Measurements from ENCODE around the gene FREM1. TPM values are rescaled to one million over a fixed set of nuclear protein-coding genes. Genes with fewer than 3 reads are reported as not detected.

Gene FREM1
- total RNA-seq, 2 donors from 2014 or later = 8.6 to 21.0 TPM

DNA sequence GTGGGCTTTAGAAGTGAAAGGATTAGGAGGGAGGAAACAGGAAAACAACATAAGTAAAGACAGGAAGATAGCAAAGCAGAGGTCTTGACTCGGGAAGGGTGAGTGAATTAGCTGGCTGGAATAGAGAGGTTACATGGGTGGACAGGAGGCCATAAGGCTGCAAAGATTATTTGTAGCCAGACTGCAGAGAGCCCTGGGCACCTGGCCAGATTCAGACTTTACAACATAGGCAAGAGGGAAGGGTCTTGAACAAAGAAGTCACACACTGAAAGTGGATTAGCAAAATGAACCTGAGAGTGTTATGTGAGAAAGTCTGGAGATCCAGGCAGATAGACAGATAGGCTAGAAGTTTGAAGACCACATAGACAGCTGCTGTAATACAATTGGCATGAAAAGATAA lies 158.0 kb downstream of the FREM1 start:
- Mint-ChIP-seq H3K27me3 (ENCODE audit: insufficient read depth) (no peaks in the 10 kb centered on the region), H3K27ac (peak overlapping the region; percentile 68), H3K4me3 (peak overlapping the region; percentile 8), H3K9me3 (no peaks in the 10 kb centered on the region), H3K36me3 (ENCODE audit: low read depth) (no peaks in the 10 kb centered on the region), H3K4me1 (peaks cover 72% of the 10 kb centered on the region)
- 60 to 71% methylated on average over 1 of the region's 1 CpG for WGBS, 2 experiments (ENCODE audit: insufficient coverage in 1 of 2, insufficient read length in 1 of 2)
- Histone ChIP-seq H3K9ac (ENCODE audit: extremely low read depth, low read length, poor library complexity, severe bottlenecking) (peak overlapping the region; percentile 70), H3K27me3 (ENCODE audit: control insufficient read depth, insufficient read depth, low read length, poor library complexity, severe bottlenecking) (no peaks in the 10 kb centered on the region), H3K36me3 (ENCODE audit: control insufficient read depth, insufficient read depth, low read length) (no peaks in the 10 kb centered on the region), H3K4me3 (ENCODE audit: low read length) (peak overlapping the region; percentile 72), H3K27ac (ENCODE audit: low read depth, low read length) (no peak overlapping the region), H3K4me1 (ENCODE audit: control insufficient read depth, insufficient read depth, low read length) (peaks cover 23% of the 10 kb centered on the region), H3K9me3 (ENCODE audit: control insufficient read depth, low read length) (no peaks in the 10 kb centered on the region)
- DNase-seq = no peak
- TF ChIP-seq, protein P1, sequence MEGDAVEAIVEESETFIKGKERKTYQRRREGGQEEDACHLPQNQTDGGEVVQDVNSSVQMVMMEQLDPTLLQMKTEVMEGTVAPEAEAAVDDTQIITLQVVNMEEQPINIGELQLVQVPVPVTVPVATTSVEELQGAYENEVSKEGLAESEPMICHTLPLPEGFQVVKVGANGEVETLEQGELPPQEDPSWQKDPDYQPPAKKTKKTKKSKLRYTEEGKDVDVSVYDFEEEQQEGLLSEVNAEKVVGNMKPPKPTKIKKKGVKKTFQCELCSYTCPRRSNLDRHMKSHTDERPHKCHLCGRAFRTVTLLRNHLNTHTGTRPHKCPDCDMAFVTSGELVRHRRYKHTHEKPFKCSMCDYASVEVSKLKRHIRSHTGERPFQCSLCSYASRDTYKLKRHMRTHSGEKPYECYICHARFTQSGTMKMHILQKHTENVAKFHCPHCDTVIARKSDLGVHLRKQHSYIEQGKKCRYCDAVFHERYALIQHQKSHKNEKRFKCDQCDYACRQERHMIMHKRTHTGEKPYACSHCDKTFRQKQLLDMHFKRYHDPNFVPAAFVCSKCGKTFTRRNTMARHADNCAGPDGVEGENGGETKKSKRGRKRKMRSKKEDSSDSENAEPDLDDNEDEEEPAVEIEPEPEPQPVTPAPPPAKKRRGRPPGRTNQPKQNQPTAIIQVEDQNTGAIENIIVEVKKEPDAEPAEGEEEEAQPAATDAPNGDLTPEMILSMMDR (conservative IDR thresholded peaks at IDR 0.05) = no peak

DNA sequence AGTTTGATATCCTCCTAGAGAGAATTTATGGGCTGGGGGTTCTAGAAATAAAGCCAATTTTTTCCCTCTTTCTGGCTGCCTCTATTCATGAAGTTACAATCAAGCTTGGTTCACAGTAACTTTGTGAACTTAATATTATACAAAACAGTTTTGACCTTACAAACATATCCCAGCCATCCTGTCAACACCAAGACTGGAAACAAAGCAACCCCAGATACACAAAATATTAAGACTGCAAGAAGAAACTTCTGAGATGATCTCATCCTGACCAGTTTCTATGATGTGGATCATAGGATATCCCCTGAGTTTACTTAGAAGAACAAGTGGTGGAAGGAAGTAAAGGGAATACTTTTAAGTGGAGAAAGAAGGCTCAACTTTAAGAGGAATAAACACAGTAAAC lies 159.4 kb downstream of the FREM1 start:
- H3K9me3 Mint-ChIP-seq = no peaks in the 10 kb centered on the region

DNA sequence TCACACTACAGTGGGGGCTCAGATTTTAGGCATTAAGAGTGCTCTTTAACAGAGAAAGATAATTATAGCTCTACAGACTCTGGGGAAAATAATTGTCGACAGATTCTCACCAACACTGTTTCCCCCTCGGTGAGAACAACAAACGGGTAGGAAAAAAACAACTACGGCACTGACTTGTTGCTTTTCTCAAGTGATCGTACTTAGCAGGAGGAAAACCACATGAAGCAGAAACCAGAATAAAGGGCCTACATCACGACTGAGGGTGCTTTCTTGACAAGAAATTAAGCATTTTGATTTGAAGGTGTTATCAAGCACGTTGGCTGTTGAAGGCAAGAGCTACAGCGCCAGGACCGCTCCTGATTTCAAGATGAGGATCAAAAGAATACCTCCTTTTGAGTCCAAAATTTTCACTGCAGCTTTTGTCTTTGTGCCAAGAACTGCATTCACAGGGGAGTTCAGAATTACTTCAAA lies 160.5 kb downstream of the FREM1 start:
- peak overlapping the region; percentile 17 for H3K4me3 Mint-ChIP-seq

More for the DNA sequence above, 159.4 kb downstream of the FREM1 start:
- H3K4me1 Mint-ChIP-seq = peaks cover 78% of the 10 kb centered on the region
- peak overlapping the region; percentile 1 for H3K27ac Mint-ChIP-seq
- no peak overlapping the region for H3K4me3 ChIP-seq (ENCODE audit: low read length)
- no peak overlapping the region for H3K9ac ChIP-seq (ENCODE audit: extremely low read depth, low read length, poor library complexity, severe bottlenecking)
- H3K27ac ChIP-seq (ENCODE audit: low read depth, low read length) = no peak overlapping the region
- TF ChIP-seq, protein P1 (conservative IDR thresholded peaks at IDR 0.05) = no peak
- no peaks in the 10 kb centered on the region for H3K27me3 Mint-ChIP-seq (ENCODE audit: insufficient read depth)
- H3K9me3 ChIP-seq (ENCODE audit: control insufficient read depth, low read length) = no peaks in the 10 kb centered on the region
- H3K27me3 ChIP-seq (ENCODE audit: control insufficient read depth, insufficient read depth, low read length, poor library complexity, severe bottlenecking) = no peaks in the 10 kb centered on the region
- peaks cover 20% of the 10 kb centered on the region for H3K4me1 ChIP-seq (ENCODE audit: control insufficient read depth, insufficient read depth, low read length)
- H3K36me3 ChIP-seq (ENCODE audit: control insufficient read depth, insufficient read depth, low read length) = no peaks in the 10 kb centered on the region
- H3K4me3 Mint-ChIP-seq = no peak overlapping the region
- no peaks in the 10 kb centered on the region for H3K36me3 Mint-ChIP-seq (ENCODE audit: low read depth)
- DNase-seq = no peak

More for the DNA sequence above, 160.5 kb downstream of the FREM1 start:
- WGBS, 2 experiments (ENCODE audit: insufficient coverage in 1 of 2, insufficient read length in 1 of 2) = 44 to 51% methylated on average over 9 of the region's 9 CpGs
- Histone ChIP-seq H3K9me3 (ENCODE audit: control insufficient read depth, low read length) (no peaks in the 10 kb centered on the region), H3K9ac (ENCODE audit: extremely low read depth, low read length, poor library complexity, severe bottlenecking) (peak overlapping the region; percentile 8), H3K4me1 (ENCODE audit: control insufficient read depth, insufficient read depth, low read length) (peaks cover 19% of the 10 kb centered on the region), H3K27ac (ENCODE audit: low read depth, low read length) (peak overlapping the region; percentile 62), H3K36me3 (ENCODE audit: control insufficient read depth, insufficient read depth, low read length) (peaks cover 10% of the 10 kb centered on the region), H3K27me3 (ENCODE audit: control insufficient read depth, insufficient read depth, low read length, poor library complexity, severe bottlenecking) (no peaks in the 10 kb centered on the region), H3K4me3 (ENCODE audit: low read length) (peak overlapping the region; percentile 31)
- Mint-ChIP-seq H3K27ac (peak overlapping the region; percentile 90), H3K9me3 (peaks cover 2% of the 10 kb centered on the region), H3K36me3 (ENCODE audit: low read depth) (peaks cover 2% of the 10 kb centered on the region), H3K27me3 (ENCODE audit: insufficient read depth) (no peaks in the 10 kb centered on the region), H3K4me1 (peaks cover 74% of the 10 kb centered on the region)
- TF ChIP-seq, protein P1 (conservative IDR thresholded peaks at IDR 0.05) = no peak
- DNase-seq = no peak
